Measurements from ENCODE around the gene PPARA.
"Not testable (repeated sequence)": the region's sequence is repeated elsewhere in the genome, so short reads cannot be mapped to it uniquely, and the experiment has no call there.

Gene PPARA

GRCh38 chr22:46250783-46251125 lies 100.4 kb downstream of the PPARA start:
- no peak for DNase-seq

- DNase-seq, result no peak
Measured at GRCh38 chr22:46251266-46251665, 100.9 kb downstream of the PPARA start.

- no peak for DNase-seq
Measured at GRCh38 chr22:46251816-46252380, 101.6 kb downstream of the PPARA start.

GRCh38 chr22:46256358-46256958 lies 106.1 kb downstream of the PPARA start:
- no peak for DNase-seq

GRCh38 chr22:46259374-46259773 lies 109.0 kb downstream of the PPARA start:
- no peak for DNase-seq

GRCh38 chr22:46260038-46260437 lies 109.7 kb downstream of the PPARA start:
- DNase-seq, result no peak

- no peak for DNase-seq
Measured at GRCh38 chr22:46262449-46263215, 112.3 kb downstream of the PPARA start.

GRCh38 chr22:46263216-46263590 lies 112.9 kb downstream of the PPARA start, which contains the start of gene PKDREJ:
PKDREJ (minus strand) TSS chr22:46263343; CDS start chr22:46263322, 21 bp downstream.
- no peak for DNase-seq

GRCh38 chr22:46264520-46264919 lies 114.2 kb downstream of the PPARA start:
- not testable (repeated sequence) for DNase-seq

GRCh38 chr22:46265627-46266026 lies 115.3 kb downstream of the PPARA start:
- DNase-seq, result not testable (repeated sequence)

GRCh38 chr22:46267431-46268279 lies 117.3 kb downstream of the PPARA start, which contains the start of gene TTC38:
TTC38 (plus strand) TSS chr22:46268008; CDS start chr22:46268040, 32 bp downstream.
- DNase-seq, result peak; percentile 52

- no peak for DNase-seq
Measured at GRCh38 chr22:46269564-46269963, 119.2 kb downstream of the PPARA start.

GRCh38 chr22:46272196-46272595 lies 121.9 kb downstream of the PPARA start:
- DNase-seq, result no peak

- DNase-seq, result no peak
Measured at GRCh38 chr22:46272762-46273431, 122.6 kb downstream of the PPARA start.

- no peak for DNase-seq
Measured at GRCh38 chr22:46273432-46274148, 123.3 kb downstream of the PPARA start.

- no peak for DNase-seq
Measured at GRCh38 chr22:46274381-46274780, 124.1 kb downstream of the PPARA start.

- no peak for DNase-seq
Measured at GRCh38 chr22:46275455-46276122, 125.3 kb downstream of the PPARA start.

- no peak for DNase-seq
Measured at GRCh38 chr22:46276563-46276962, 126.2 kb downstream of the PPARA start.

- no peak for DNase-seq
Measured at GRCh38 chr22:46278656-46279645, 128.6 kb downstream of the PPARA start.

All from stimulated activated CD4-positive, alpha-beta T cell treated with anti-CD3 and anti-CD28 coated beads, Interleukin-12 subunit alpha, Interleukin-12 subunit beta, amount 100 ng/mL, for 4 hours (primary cell).